MCF 10A (cell line): ENCODE measurements around the gene HNRNPA1. TPM values are rescaled to one million over a fixed set of nuclear protein-coding genes. Genes with fewer than 3 reads are reported as not detected.

ENCODE experiments used
- BruUV-seq: library from RNA; stranded (reverse); fragments of 400-500 nt; replicated peaks from 2 replicates; lab custom pipeline; 2021; lab: Mats Ljungman, UMichigan
- CTCF ChIA-PET: fragments of 300-600 bp; sonication (Branson Sonifier 250); formaldehyde crosslinking; extraction: SDS; loops from one replicate; lab custom pipeline; 2021; ENCODE audit warnings: antibody characterized with exemption, inconsistent platforms; lab: Yijun Ruan, JAX
- POLR2A ChIA-PET: fragments of 300-600, 350-650 bp; sonication (Branson Sonifier 250); formaldehyde crosslinking; extraction: SDS; loops from one replicate; lab custom pipeline; 2020; ENCODE audit warnings: antibody characterized with exemption, inconsistent platforms; lab: Yijun Ruan, JAX
- DNase-seq: peaks from one replicate; pipeline ENCODE4 v3.0.0-alpha.2; 2018; ENCODE audit not compliant: unreplicated experiment
- H3K27ac Mint-ChIP-seq: one replicate; pipeline ENCODE4 v1.8.0; 2022; ENCODE audit warnings: mild to moderate bottlenecking, low read depth, mixed read lengths; ENCODE audit not compliant: unreplicated experiment
- H3K27me3 Mint-ChIP-seq: one replicate; pipeline ENCODE4 v1.8.0; 2022; ENCODE audit warnings: mixed read lengths; ENCODE audit not compliant: insufficient read depth, unreplicated experiment
- H3K36me3 Mint-ChIP-seq: one replicate; pipeline ENCODE4 v1.8.0; 2022; ENCODE audit warnings: mild to moderate bottlenecking, moderate library complexity, mixed read lengths; ENCODE audit not compliant: insufficient read depth, unreplicated experiment
- H3K4me1 Mint-ChIP-seq: one replicate; pipeline ENCODE4 v1.8.0; 2022; ENCODE audit warnings: mixed read lengths; ENCODE audit not compliant: insufficient read depth, unreplicated experiment
- H3K4me3 Mint-ChIP-seq: one replicate; pipeline ENCODE4 v1.8.0; 2022; ENCODE audit warnings: mild to moderate bottlenecking, moderate library complexity, mixed read lengths; ENCODE audit not compliant: unreplicated experiment
- H3K9me3 Mint-ChIP-seq: one replicate; pipeline ENCODE4 v1.8.0; 2022; ENCODE audit warnings: mixed read lengths; ENCODE audit not compliant: unreplicated experiment
- CTCF ChIP-seq: fragments of 200-600 bp; IDR thresholded peaks from one replicate; pipeline ENCODE4 v1.8.0; 2022; ENCODE audit warnings: antibody characterized with exemption, mild to moderate bottlenecking; ENCODE audit not compliant: unreplicated experiment
- intact Hi-C: fragments of 100-400 bp; cut with micrococcal nuclease; formaldehyde crosslinking; loops from 2 replicates; pipeline ENCODE4 v1.14.1; 2022
- total RNA-seq: library from RNA; stranded (reverse); gene quantifications from 2 replicates; pipeline ENCODE4 v1.2.3, GENCODE V29; 2022

The HNRNPA1 gene
- total RNA-seq, 1 experiment from 2014 or later = 1,435 TPM

- Mint-ChIP-seq H3K4me3 (no peak overlapping the region), H3K27me3 (no peaks in the 10 kb centered on the region), H3K36me3 (peaks cover 43% of the 10 kb centered on the region), H3K27ac (no peak overlapping the region), H3K9me3 (no peaks in the 10 kb centered on the region), H3K4me1 (peaks cover 10% of the 10 kb centered on the region)
- no TSS peak for BruUV-seq
- TF ChIP-seq CTCF = no peak
- CTCF ChIA-PET = interaction anchor here (1.0 to 1.9 kb wide), 3 partner anchors 14 to 106 kb away, joined by 4 to 7 read pairs (median 5); no protein-coding TSS in a partner anchor
- POLR2A ChIA-PET = interaction anchor here (1.4 kb wide), 1 partner anchor 11 kb away, joined by 5 read pairs; no protein-coding TSS in a partner anchor
- intact Hi-C loops = no loop called here
- DNase-seq = no peak
These were observed 6.5 kb upstream of the HNRNPA1 start for GRCh38 chr12:54273981-54274380.

GRCh38 chr12:54276368-54276767, 4.2 kb upstream of the HNRNPA1 start:
- no peak overlapping the region for H3K27ac Mint-ChIP-seq
- BruUV-seq = no TSS peak
- POLR2A ChIA-PET = interaction anchor here (2.1 kb wide), 1 partner anchor 18 kb away, joined by 5 read pairs; no protein-coding TSS in a partner anchor
- intact Hi-C loops = loop anchor here (5.0 kb wide), 1 partner anchor 54 kb away; no protein-coding TSS in a partner anchor
- H3K9me3 Mint-ChIP-seq = no peaks in the 10 kb centered on the region
- H3K4me3 Mint-ChIP-seq = no peak overlapping the region
- peaks cover 10% of the 10 kb centered on the region for H3K4me1 Mint-ChIP-seq
- CTCF ChIA-PET = interaction anchor here (0.6 to 1.3 kb wide), 7 partner anchors 18 to 191 kb away, joined by 3 read pairs; no protein-coding TSS in a partner anchor
- peaks cover 38% of the 10 kb centered on the region for H3K36me3 Mint-ChIP-seq
- no peak for DNase-seq
- H3K27me3 Mint-ChIP-seq = no peaks in the 10 kb centered on the region
- no peak for TF ChIP-seq CTCF

GRCh38 chr12:54277823-54278276, 2.7 kb upstream of the HNRNPA1 start:
- Mint-ChIP-seq H3K27ac (no peak overlapping the region), H3K36me3 (peaks cover 34% of the 10 kb centered on the region), H3K27me3 (no peaks in the 10 kb centered on the region), H3K9me3 (no peaks in the 10 kb centered on the region), H3K4me1 (peaks cover 16% of the 10 kb centered on the region), H3K4me3 (no peak overlapping the region)
- ChIA-PET CTCF (interaction anchor here (0.6 to 1.3 kb wide), 5 partner anchors 24 to 62 kb away, joined by 3 to 5 read pairs (median 4); no protein-coding TSS in a partner anchor), POLR2A (interaction anchor here (0.6 to 4.9 kb wide), 8 partner anchors 8 to 339 kb away, joined by 3 to 99 read pairs (median 22); partner anchors contain the start of genes COPZ1, HOXC13 and HOXC9)
- BruUV-seq = no TSS peak
- intact Hi-C loops = loop anchor here (1.0 to 5.0 kb wide), 2 partner anchors 27 to 56 kb away; no protein-coding TSS in a partner anchor
- DNase-seq = no peak
- TF ChIP-seq CTCF = no peak

GRCh38 chr12:54279227-54279631, 1.3 kb upstream of the HNRNPA1 start:
- intact Hi-C loops = loop anchor here (5.0 kb wide), 1 partner anchor 57 kb away; no protein-coding TSS in a partner anchor
- H3K4me1 Mint-ChIP-seq = peaks cover 27% of the 10 kb centered on the region
- ChIA-PET POLR2A (interaction anchor here (0.7 to 4.9 kb wide), 25 partner anchors 12 to 1654 kb away, joined by 3 to 99 read pairs (median 10); partner anchors contain the start of genes COPZ1, HOXC6, HOXC9 and NFE2), CTCF (interaction anchor here (0.6 to 1.1 kb wide), 3 partner anchors 28 to 1232 kb away, joined by 3 to 5 read pairs (median 3); no protein-coding TSS in a partner anchor)
- TSS peak; percentile 76 for BruUV-seq
- no peaks in the 10 kb centered on the region for H3K27me3 Mint-ChIP-seq
- H3K4me3 Mint-ChIP-seq = no peak overlapping the region
- TF ChIP-seq CTCF = no peak
- H3K36me3 Mint-ChIP-seq = peaks cover 22% of the 10 kb centered on the region
- no peak overlapping the region for H3K27ac Mint-ChIP-seq
- no peaks in the 10 kb centered on the region for H3K9me3 Mint-ChIP-seq
- DNase-seq = no peak
